Prostate gland (tissue), 2 donors: ENCODE results near the gene LYPLA2. TPM values are rescaled to one million over a fixed set of nuclear protein-coding genes. Genes with fewer than 3 reads are reported as not detected.

Experiments used
- DNase-seq: peaks from one replicate; pipeline ENCODE4 v3.0.0-alpha.2; 2019; ENCODE audit warnings: low spot score
- H3K27ac ChIP-seq, 2 donors: fragments of 200-600 bp; sonication (generic); 2 replicates each; pipeline ENCODE4 v1.5.1; 2017 to 2019
- H3K27me3 ChIP-seq: fragments of 200-600 bp; sonication (generic); replicated peaks from 2 replicates; pipeline ENCODE4 v1.5.1; 2019; ENCODE audit not compliant: insufficient read depth
- H3K36me3 ChIP-seq, 2 donors: fragments of 200-600 bp; sonication (generic); 1 replicate in 1 of 2; 2 replicates in 1 of 2; pipeline versions ENCODE4 v1.5.1 to v1.8.1; 2017 to 2019
- H3K4me1 ChIP-seq: fragments of 200-600 bp; sonication (generic); replicated peaks from 2 replicates; pipeline ENCODE4 v1.5.1; 2019
- H3K4me3 ChIP-seq, 2 donors: fragments of 200-600 bp; sonication (generic); 2 replicates each; pipeline ENCODE4 v1.5.1; 2017 to 2019
- H3K9me3 ChIP-seq: fragments of 200-600 bp; sonication (generic); 2 replicates; pipeline ENCODE4 v1.5.1; 2017
- POLR2A ChIP-seq: fragments of 450-650 bp; IDR thresholded peaks from one replicate; pipeline ENCODE4 v1.6.1; 2016; ENCODE audit warnings: antibody characterized with exemption, mild to moderate bottlenecking
- POLR2AphosphoS5 ChIP-seq: sonication (generic); formaldehyde crosslinking; IDR thresholded peaks from one replicate; pipeline ENCODE4 v1.6.1; 2017; ENCODE audit warnings: antibody characterized with exemption
- WGBS: methylation state at CpG from one replicate; pipeline ENCODE4 v1.1.5; 2018; 5-methylcytosine and 5-hydroxymethylcytosine counted together
- intact Hi-C: fragments of 100-400 bp; cut with DNase I; formaldehyde crosslinking; loops from one replicate; pipeline ENCODE4 v1.14.2; 2022
- total RNA-seq, 2 donors: library from RNA; depleted of rRNA; stranded (reverse); fragments of >200 nt; gene quantifications; one replicate each; pipeline ENCODE4 v1.1.0, GENCODE V29; 2016
- TF ChIP-seq, protein P1 (sequence below), 4 experiments: fragments of 200-600 bp in 2 of 4; fragments of 450-650 bp in 2 of 4; sonication (generic) in 2 of 4; IDR thresholded peaks; 1 replicate in 3 of 4; 2 replicates in 1 of 4; pipeline ENCODE4 v1.5.1; 2016 to 2019; ENCODE audit warnings: antibody characterized with exemption in 4 of 4, mild to moderate bottlenecking in 2 of 4, moderate library complexity in 2 of 4

The LYPLA2 gene
- total RNA-seq, 2 donors from 2014 or later = 53.6 to 57.7 TPM

DNA sequence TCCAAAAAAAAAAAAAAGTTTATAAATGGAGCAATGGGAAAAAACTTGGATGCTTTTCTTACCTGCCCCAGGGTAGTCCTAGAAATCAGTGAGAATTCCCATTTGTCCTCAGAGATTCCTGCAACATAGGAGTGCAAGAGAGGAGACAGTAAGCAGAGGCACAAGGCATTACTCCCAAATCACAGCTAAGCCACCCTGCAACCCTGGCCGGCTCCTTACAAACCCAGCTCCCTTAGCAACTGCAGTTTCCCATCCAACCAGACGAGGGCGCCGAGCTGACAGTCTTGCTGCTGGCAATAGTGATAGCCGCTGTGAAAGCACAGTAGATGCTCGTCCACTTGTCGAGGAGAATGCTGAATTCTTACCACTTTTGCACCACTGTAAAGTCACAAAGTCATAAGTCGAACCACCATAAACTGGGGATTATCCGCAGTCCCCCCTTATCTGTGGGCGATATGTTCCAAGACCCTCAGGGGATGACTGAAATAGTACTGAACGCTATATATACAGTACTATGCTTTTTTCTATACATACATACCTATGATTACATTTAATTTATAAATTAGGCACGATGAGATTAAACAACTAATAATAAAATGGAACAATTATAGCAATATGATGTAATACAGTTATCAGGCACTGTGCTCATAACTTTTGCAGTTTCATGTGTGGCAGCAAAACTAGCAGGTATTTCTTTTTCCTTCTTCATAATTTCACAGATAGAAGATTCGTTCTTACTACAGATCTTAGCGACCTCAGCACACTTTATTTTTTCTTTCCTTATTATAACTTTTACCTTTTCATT is 18.7 kb upstream of the LYPLA2 start:
- H3K36me3 ChIP-seq = no peaks in the 10 kb centered on the region
- no peaks in the 10 kb centered on the region for H3K4me1 ChIP-seq
- no peak overlapping the region for H3K4me3 ChIP-seq
- H3K9me3 ChIP-seq = no peaks in the 10 kb centered on the region
- H3K27me3 ChIP-seq = no peaks in the 10 kb centered on the region
- TF ChIP-seq POLR2A (no peak), POLR2AphosphoS5 (peak; percentile 62)
- TF ChIP-seq, protein P1, sequence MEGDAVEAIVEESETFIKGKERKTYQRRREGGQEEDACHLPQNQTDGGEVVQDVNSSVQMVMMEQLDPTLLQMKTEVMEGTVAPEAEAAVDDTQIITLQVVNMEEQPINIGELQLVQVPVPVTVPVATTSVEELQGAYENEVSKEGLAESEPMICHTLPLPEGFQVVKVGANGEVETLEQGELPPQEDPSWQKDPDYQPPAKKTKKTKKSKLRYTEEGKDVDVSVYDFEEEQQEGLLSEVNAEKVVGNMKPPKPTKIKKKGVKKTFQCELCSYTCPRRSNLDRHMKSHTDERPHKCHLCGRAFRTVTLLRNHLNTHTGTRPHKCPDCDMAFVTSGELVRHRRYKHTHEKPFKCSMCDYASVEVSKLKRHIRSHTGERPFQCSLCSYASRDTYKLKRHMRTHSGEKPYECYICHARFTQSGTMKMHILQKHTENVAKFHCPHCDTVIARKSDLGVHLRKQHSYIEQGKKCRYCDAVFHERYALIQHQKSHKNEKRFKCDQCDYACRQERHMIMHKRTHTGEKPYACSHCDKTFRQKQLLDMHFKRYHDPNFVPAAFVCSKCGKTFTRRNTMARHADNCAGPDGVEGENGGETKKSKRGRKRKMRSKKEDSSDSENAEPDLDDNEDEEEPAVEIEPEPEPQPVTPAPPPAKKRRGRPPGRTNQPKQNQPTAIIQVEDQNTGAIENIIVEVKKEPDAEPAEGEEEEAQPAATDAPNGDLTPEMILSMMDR (IDR thresholded peaks at IDR 0.05) = peak; percentile 62 to 89 (median 83)
- no peak overlapping the region for H3K27ac ChIP-seq
- 17% methylated on average over 14 of the region's 14 CpGs for WGBS
- intact Hi-C loops = loop anchor here (5.0 kb wide), 1 partner anchor 145 kb away; no protein-coding TSS in a partner anchor
- peak; percentile 87 for DNase-seq

DNA sequence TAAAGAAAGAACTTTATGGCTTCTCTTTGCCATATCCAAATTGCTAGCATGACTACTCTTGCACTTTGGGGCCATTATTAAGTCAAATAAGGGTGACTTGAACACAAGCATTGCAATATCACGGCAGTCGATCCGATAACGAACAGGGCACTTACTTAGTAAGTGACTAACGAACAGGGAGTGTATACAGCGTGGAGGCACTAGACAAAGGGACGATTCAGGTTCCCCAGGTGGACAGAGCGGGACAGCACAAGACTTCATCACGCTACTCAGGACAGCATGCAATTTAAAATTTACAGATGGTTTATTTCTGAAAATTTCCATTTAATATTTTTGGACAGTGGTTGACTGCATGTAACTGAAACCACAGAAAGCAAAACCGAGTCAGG is 18.1 kb upstream of the LYPLA2 start:
- Histone ChIP-seq H3K9me3 (no peaks in the 10 kb centered on the region), H3K27me3 (no peaks in the 10 kb centered on the region), H3K4me3 (no peak overlapping the region), H3K27ac (no peak overlapping the region), H3K36me3 (no peaks in the 10 kb centered on the region), H3K4me1 (no peaks in the 10 kb centered on the region)
- WGBS = 85% methylated on average over 10 of the region's 10 CpGs
- TF ChIP-seq, protein P1 (IDR thresholded peaks at IDR 0.05) = no peak
- TF ChIP-seq POLR2AphosphoS5 (no peak), POLR2A (no peak)
- intact Hi-C loops = loop anchor here (5.0 kb wide), 1 partner anchor 144 kb away; no protein-coding TSS in a partner anchor
- DNase-seq = no peak

DNA sequence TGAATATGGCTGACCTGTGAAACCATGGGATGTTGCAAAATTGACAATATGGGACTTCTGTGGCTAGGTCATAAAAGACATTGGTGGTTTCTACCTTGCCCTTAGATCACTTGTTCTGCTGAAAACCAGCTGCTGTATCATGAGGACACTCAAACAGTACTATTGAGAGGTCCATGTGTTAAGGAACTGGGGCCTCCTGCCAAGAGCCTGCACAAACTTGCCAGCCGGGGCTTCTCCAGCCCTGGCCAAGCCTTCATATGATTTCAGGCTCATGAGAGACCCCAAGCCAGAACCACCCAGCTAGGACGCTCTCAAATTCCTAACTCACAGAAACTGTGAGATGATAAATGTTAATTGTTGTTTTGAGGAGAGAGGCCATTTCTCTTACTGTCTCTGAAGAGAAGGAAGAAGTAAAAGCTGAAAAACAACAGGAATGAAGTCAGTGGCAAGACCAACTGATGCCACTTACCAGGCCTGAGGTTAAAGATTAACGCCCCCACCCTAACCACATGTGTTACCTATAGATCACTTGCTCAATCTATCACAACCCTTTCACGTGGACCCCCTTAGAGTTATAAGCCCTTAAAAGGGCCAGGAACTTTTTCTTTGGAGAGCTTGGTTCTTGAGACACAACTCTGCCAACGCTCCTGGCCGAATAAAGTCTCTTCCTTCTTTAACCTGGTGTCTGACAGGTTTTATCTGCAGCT is 16.6 kb upstream of the LYPLA2 start:
- 74% methylated on average over 6 of the region's 6 CpGs for WGBS
- TF ChIP-seq POLR2AphosphoS5 (no peak), POLR2A (no peak)
- TF ChIP-seq, protein P1 (IDR thresholded peaks at IDR 0.05) = no peak
- H3K27me3 ChIP-seq = no peaks in the 10 kb centered on the region
- intact Hi-C loops = loop anchor here (5.0 kb wide), 1 partner anchor 143 kb away; no protein-coding TSS in a partner anchor
- no peaks in the 10 kb centered on the region for H3K36me3 ChIP-seq
- DNase-seq = no peak
- no peak overlapping the region for H3K27ac ChIP-seq
- H3K4me1 ChIP-seq = no peaks in the 10 kb centered on the region
- no peak overlapping the region for H3K4me3 ChIP-seq
- H3K9me3 ChIP-seq = no peaks in the 10 kb centered on the region

DNA sequence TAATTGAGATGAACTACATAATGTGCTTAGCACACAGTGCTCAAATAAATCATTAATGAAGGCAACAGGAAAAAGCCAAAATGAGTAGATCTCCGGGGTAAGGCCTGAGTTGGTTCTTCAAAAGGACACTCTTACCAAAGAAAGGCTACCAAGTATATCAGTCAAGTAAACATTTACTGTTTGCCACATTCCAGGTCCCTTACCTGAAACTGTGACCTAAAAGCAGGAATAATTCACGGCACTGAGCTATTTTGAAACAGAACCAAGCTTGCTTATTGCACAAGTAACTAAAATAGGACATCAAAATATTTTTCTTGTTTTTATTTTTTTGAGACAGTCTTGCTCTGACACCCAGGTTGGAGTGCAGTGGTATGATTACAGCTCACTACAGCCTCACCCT is 14.7 kb upstream of the LYPLA2 start:
- Histone ChIP-seq H3K9me3 (no peaks in the 10 kb centered on the region), H3K4me3 (no peak overlapping the region), H3K4me1 (peaks cover 6% of the 10 kb centered on the region), H3K27ac (no peak overlapping the region), H3K27me3 (no peaks in the 10 kb centered on the region), H3K36me3 (no peaks in the 10 kb centered on the region)
- TF ChIP-seq, protein P1 (IDR thresholded peaks at IDR 0.05) = no peak
- TF ChIP-seq POLR2A (no peak), POLR2AphosphoS5 (no peak)
- 87% methylated on average over 2 of the region's 2 CpGs for WGBS
- intact Hi-C loops = no loop called here
- DNase-seq = no peak
